Measurements from ENCODE around the gene COL27A1. TPM values are rescaled to one million over a fixed set of nuclear protein-coding genes. Genes with fewer than 3 reads are reported as not detected.

The COL27A1 gene
- total and polyA plus RNA-seq, 2 donors (not counting 1 experiment from before 2014, with no cell fraction given) = 0.16 to 0.27 TPM

DNA sequence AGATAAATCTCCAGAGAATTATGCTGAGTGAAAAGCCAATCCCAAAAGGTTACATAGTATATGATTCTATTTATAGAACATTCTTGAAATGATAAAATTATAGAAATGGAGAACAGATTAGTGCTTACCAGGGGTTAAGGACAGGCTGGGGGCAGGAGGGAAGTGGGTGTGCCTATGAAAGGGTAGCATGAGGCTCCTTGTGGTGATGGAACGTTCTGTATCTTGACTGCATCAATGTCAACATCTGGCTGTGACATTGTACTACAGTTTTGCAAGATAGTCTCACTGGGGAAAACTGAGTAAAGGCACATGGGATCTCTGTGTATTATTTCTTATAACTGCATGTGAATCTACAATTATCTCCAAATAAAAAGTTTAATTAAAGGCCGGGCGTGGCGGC lies 196.6 kb downstream of the COL27A1 start:
- peaks cover 56% of the 10 kb centered on the region for H4K20me1 ChIP-seq (ENCODE audit: control insufficient read depth, insufficient read depth, low read length, poor library complexity, severe bottlenecking)
- intact Hi-C loops (cut with micrococcal nuclease) = no loop called here
- Mint-ChIP-seq H3K4me3 (no peak overlapping the region), H3K27me3 (no peaks in the 10 kb centered on the region), H3K27ac (peak overlapping the region; percentile 26), H3K4me1 (peaks cover 41% of the 10 kb centered on the region), H3K9me3 (ENCODE audit: insufficient read depth) (no peaks in the 10 kb centered on the region)
- DNase-seq (no peak), ATAC-seq (ENCODE audit: low read depth) (no peak)
- no peaks in the 10 kb centered on the region for H3K27me3 ChIP-seq (replicated peaks in 1 of 4; ENCODE audit: control extremely low read depth in 1 of 4, control insufficient read depth in 3 of 4, insufficient read depth in 4 of 4, low read length in 3 of 4)
- H3K9me3 ChIP-seq (ENCODE audit: control extremely low read depth in 1 of 3, control insufficient read depth in 2 of 3, insufficient read depth in 1 of 3, low read length in 2 of 3) = no peaks in the 10 kb centered on the region
- ChIA-PET POLR2A (interaction anchor here (0.7 kb wide), 1 partner anchor 11 kb away, joined by 3 read pairs; no protein-coding TSS in a partner anchor), CTCF (interaction anchor here (0.8 to 7.5 kb wide), 5 partner anchors 10 to 154 kb away, joined by 3 to 41 read pairs (median 6); partner anchors contain the start of gene AKNA)
- H3K36me3 ChIP-seq (replicated peaks in 1 of 2; ENCODE audit: control extremely low read depth in 1 of 2, control insufficient read depth in 1 of 2, extremely low read depth in 1 of 2, insufficient read depth in 2 of 2, low read length in 1 of 2) = peaks cover 1 to 92% of the 10 kb centered on the region in 2 experiments
- no peak overlapping the region for H3K27ac ChIP-seq (ENCODE audit: low read length in 2 of 2)
- peaks cover 26 to 36% of the 10 kb centered on the region in 2 donors for H3K4me1 ChIP-seq (ENCODE audit: control insufficient read depth in 2 of 2, insufficient read depth in 2 of 2, low read length in 2 of 2)
- H3K4me3 ChIP-seq (ENCODE audit: control extremely low read depth in 1 of 5, extremely low read depth in 1 of 5, insufficient read depth in 1 of 5, low read depth in 2 of 5, low read length in 4 of 5) = no peak overlapping the region
- no peak overlapping the region for H3K4me2 ChIP-seq (replicated peaks; ENCODE audit: low read depth, low read length, poor library complexity, severe bottlenecking)
- H2AFZ ChIP-seq (ENCODE audit: insufficient read depth, low read depth, low read length, poor library complexity, severe bottlenecking) = no peak overlapping the region
- peaks cover 41% of the 10 kb centered on the region for H3K79me2 ChIP-seq (ENCODE audit: control insufficient read depth, insufficient read depth, low read length)
- 90% methylated on average over 4 of the region's 4 CpGs for WGBS (ENCODE audit: insufficient coverage)
- TF ChIP-seq CTCF (IDR thresholded peaks at IDR 0.05) (no peak), EZH2 (IDR thresholded peaks at IDR 0.05; ENCODE audit: borderline replicate concordance, insufficient read depth, low read depth, low read length, poor library complexity, severe bottlenecking) (no peak)
- no peak overlapping the region for H3K9ac ChIP-seq (ENCODE audit: low read length)

DNA sequence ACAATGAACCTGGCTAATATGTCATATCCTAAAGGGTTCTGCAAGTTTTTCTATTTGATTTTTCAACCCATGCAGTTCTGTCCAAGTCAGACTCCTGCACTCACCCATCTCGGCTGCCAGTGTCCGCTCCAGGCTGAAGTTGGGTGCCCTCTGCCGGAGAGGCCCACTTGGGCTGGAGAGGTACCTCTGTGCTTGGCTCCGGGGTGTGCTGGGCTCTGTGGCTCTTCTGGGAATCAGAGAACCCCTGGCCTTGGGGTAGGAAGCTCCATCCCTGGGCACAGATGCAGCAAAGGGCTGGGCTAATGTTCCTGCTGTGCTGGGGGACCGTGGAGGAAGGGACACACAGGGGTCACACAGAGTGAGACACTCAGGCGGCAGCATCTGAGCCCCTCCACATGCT lies 200.5 kb downstream of the COL27A1 start:
- Mint-ChIP-seq H3K27ac (peak overlapping the region; percentile 46), H3K9me3 (ENCODE audit: insufficient read depth) (no peaks in the 10 kb centered on the region), H3K27me3 (no peaks in the 10 kb centered on the region), H3K4me3 (no peak overlapping the region), H3K4me1 (peaks cover 17% of the 10 kb centered on the region)
- Histone ChIP-seq H3K9ac (ENCODE audit: low read length) (no peak overlapping the region), H3K4me2 (replicated peaks; ENCODE audit: low read depth, low read length, poor library complexity, severe bottlenecking) (no peak overlapping the region), H2AFZ (ENCODE audit: insufficient read depth, low read depth, low read length, poor library complexity, severe bottlenecking) (no peak overlapping the region), H3K79me2 (ENCODE audit: control insufficient read depth, insufficient read depth, low read length) (peaks cover 57% of the 10 kb centered on the region), H3K27ac (ENCODE audit: low read length in 2 of 2) (peak overlapping the region in 1 of 2 donors; percentile 40), H3K27me3 (replicated peaks in 1 of 4; ENCODE audit: control extremely low read depth in 1 of 4, control insufficient read depth in 3 of 4, insufficient read depth in 4 of 4, low read length in 3 of 4) (no peaks in the 10 kb centered on the region), H3K36me3 (replicated peaks in 1 of 2; ENCODE audit: control extremely low read depth in 1 of 2, control insufficient read depth in 1 of 2, extremely low read depth in 1 of 2, insufficient read depth in 2 of 2, low read length in 1 of 2) (peaks cover 9 to 92% of the 10 kb centered on the region in 2 experiments), H3K9me3 (ENCODE audit: control extremely low read depth in 1 of 3, control insufficient read depth in 2 of 3, insufficient read depth in 1 of 3, low read length in 2 of 3) (no peaks in the 10 kb centered on the region), H4K20me1 (ENCODE audit: control insufficient read depth, insufficient read depth, low read length, poor library complexity, severe bottlenecking) (peaks cover 57% of the 10 kb centered on the region), H3K4me1 (ENCODE audit: control insufficient read depth in 2 of 2, insufficient read depth in 2 of 2, low read length in 2 of 2) (peaks cover 0 to 5% of the 10 kb centered on the region in 2 donors), H3K4me3 (ENCODE audit: control extremely low read depth in 1 of 5, extremely low read depth in 1 of 5, insufficient read depth in 1 of 5, low read depth in 2 of 5, low read length in 4 of 5) (no peak overlapping the region)
- 100% methylated on average over 5 of the region's 6 CpGs for WGBS (ENCODE audit: insufficient coverage)
- intact Hi-C loops (cut with micrococcal nuclease) = no loop called here
- ChIA-PET POLR2A (interaction anchor here (0.7 to 1.1 kb wide), 2 partner anchors 26 to 42 kb away, joined by 3 to 7 read pairs; no protein-coding TSS in a partner anchor), CTCF (interaction anchor here (1.4 kb wide), 2 partner anchors 35 to 297 kb away, joined by 5 to 7 read pairs; no protein-coding TSS in a partner anchor)
- DNase-seq (no peak), ATAC-seq (ENCODE audit: low read depth) (no peak)
- TF ChIP-seq CTCF (IDR thresholded peaks at IDR 0.05) (no peak), EZH2 (IDR thresholded peaks at IDR 0.05; ENCODE audit: borderline replicate concordance, insufficient read depth, low read depth, low read length, poor library complexity, severe bottlenecking) (no peak)
